Measurements from ENCODE around the gene MARK2. TPM values are rescaled to one million over a fixed set of nuclear protein-coding genes. Genes with fewer than 3 reads are reported as not detected.

Gene MARK2
- total RNA-seq, 6 experiments from 2014 or later: 26.4 to 29.9 (median 27.9) TPM

- no peak for TF ChIP-seq CTCF (IDR thresholded peaks at IDR 0.05)
- DNase-seq: no peak
- H3K9me3 Mint-ChIP-seq: no peaks in the 10 kb centered on the region
- peaks cover 6% of the 10 kb centered on the region; the same call in 1 of the 2 replicates for H3K4me1 Mint-ChIP-seq (ENCODE audit: low read depth)
- H3K36me3 Mint-ChIP-seq (ENCODE audit: low read depth): no peaks in the 10 kb centered on the region; the same call in 1 of the 2 replicates
- H3K27me3 Mint-ChIP-seq (ENCODE audit: insufficient read depth): peaks cover 13% of the 10 kb centered on the region
- H3K4me3 Mint-ChIP-seq: no peak overlapping the region
- H3K27ac Mint-ChIP-seq: no peak overlapping the region
These were observed 84.4 kb downstream of the MARK2 start for GRCh38 chr11:63923319-63923718.

GRCh38 chr11:63929616-63930015, 90.7 kb downstream of the MARK2 start:
- no peaks in the 10 kb centered on the region; the same call in 1 of the 2 replicates for H3K36me3 Mint-ChIP-seq (ENCODE audit: low read depth)
- peaks cover 6% of the 10 kb centered on the region for H3K4me1 Mint-ChIP-seq (ENCODE audit: low read depth)
- no peak for DNase-seq
- no peak for TF ChIP-seq CTCF (IDR thresholded peaks at IDR 0.05)
- no peak overlapping the region for H3K27ac Mint-ChIP-seq
- H3K27me3 Mint-ChIP-seq (ENCODE audit: insufficient read depth): peaks cover 11% of the 10 kb centered on the region
- no peak overlapping the region for H3K4me3 Mint-ChIP-seq
- no peaks in the 10 kb centered on the region for H3K9me3 Mint-ChIP-seq

DNA sequence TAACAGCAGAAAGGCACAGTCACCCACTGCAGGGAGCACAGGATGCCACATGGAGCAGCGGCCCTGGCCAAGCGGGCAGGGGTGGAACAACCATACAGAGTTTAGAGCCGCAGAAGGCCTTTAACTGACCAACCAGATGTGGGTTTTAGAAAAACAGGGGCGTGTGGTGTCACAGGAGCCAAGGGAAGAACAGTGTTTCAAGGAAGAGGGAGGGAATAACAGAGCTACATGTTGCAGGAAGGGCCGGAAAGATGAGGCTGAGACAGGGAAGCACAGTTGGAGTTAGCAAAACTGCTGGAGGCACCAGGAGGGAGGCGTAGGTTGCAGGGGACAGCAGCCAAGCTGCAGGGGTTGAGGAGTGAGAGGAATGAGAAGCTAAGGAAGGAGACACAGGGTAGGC, 92.1 kb downstream of the MARK2 start:
- Mint-ChIP-seq H3K9me3 (no peaks in the 10 kb centered on the region), H3K27ac (no peak overlapping the region), H3K4me1 (ENCODE audit: low read depth) (peaks cover 6% of the 10 kb centered on the region), H3K27me3 (ENCODE audit: insufficient read depth) (peaks cover 4% of the 10 kb centered on the region), H3K4me3 (no peak overlapping the region), H3K36me3 (ENCODE audit: low read depth) (no peaks in the 10 kb centered on the region)
- TF ChIP-seq CTCF (IDR thresholded peaks at IDR 0.05): no peak
- no peak for DNase-seq

DNA sequence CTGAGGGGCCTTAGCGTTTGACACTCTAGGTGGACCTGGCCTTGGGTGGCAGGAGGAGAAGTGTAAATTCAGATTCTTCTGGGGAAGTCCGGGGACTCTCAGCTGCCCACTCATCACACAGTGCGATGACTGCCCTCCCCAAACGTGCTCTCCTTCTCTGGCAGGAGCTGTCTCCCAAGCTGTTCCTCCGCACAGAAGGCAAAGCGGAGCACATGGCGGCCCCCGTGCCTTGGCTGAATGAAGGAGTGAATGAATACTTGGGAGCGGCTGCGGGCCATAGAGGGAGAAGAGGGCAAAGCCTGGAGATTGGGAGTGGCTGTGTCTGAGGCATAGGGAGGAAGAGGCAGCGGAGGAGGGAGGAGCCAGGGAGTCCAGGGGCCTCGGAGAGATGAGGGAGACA, 93.0 kb downstream of the MARK2 start:
- Mint-ChIP-seq H3K4me3 (no peak overlapping the region), H3K36me3 (ENCODE audit: low read depth) (no peaks in the 10 kb centered on the region), H3K9me3 (no peaks in the 10 kb centered on the region), H3K4me1 (ENCODE audit: low read depth) (peaks cover 6% of the 10 kb centered on the region), H3K27ac (no peak overlapping the region), H3K27me3 (ENCODE audit: insufficient read depth) (peaks cover 3% of the 10 kb centered on the region)
- no peak for TF ChIP-seq CTCF (IDR thresholded peaks at IDR 0.05)
- no peak for DNase-seq

DNA sequence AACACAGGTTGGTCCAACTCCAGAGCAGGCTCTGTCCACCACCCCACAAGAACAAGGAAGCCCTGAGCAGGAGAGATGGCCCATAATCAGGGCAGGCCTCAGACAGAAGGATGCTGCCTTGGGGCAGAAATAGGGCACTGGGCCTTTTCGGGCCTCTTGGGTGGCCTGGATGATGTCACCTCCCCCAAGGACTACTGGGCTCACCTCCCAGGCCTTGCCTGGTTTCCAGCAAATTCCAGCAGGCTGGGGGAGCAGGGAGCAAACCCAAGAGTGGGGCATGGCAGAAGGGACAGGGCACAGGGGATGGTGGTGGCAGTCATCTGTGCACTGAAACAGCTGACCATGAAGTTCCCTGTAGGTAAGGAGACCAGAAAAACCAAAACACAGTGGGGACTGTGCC, 94.5 kb downstream of the MARK2 start:
- H3K9me3 Mint-ChIP-seq: no peaks in the 10 kb centered on the region
- H3K4me3 Mint-ChIP-seq: no peak overlapping the region
- no peak for DNase-seq
- peaks cover 3% of the 10 kb centered on the region for H3K27me3 Mint-ChIP-seq (ENCODE audit: insufficient read depth)
- H3K36me3 Mint-ChIP-seq (ENCODE audit: low read depth): no peaks in the 10 kb centered on the region
- H3K4me1 Mint-ChIP-seq (ENCODE audit: low read depth): peaks cover 14% of the 10 kb centered on the region
- TF ChIP-seq CTCF (IDR thresholded peaks at IDR 0.05): no peak
- H3K27ac Mint-ChIP-seq: no peak overlapping the region
